HepG2 (cell line): ENCODE measurements around the gene NT5DC4. TPM values are rescaled to one million over a fixed set of nuclear protein-coding genes. Genes with fewer than 3 reads are reported as not detected.

Experiments
- ATAC-seq: fragments of 200-7000 bp; cut with Tn5 transposase; 3 replicates; pipeline ENCODE4 v1.9.1; 2020; ENCODE audit warnings: mild to moderate bottlenecking, moderate library complexity
- BruUV-seq: library from RNA; stranded (reverse); fragments of 400-500 nt; replicated peaks from 2 replicates; lab custom pipeline; 2021; lab: Mats Ljungman, UMichigan
- CTCF ChIA-PET: fragments of 300-600 bp; formaldehyde crosslinking; extraction: SDS; loops from one replicate; lab custom pipeline; 2021; ENCODE audit warnings: low total read pairs, inconsistent platforms, low intra/inter-chr PET ratio; lab: Yijun Ruan, JAX
- POLR2A ChIA-PET: fragments of 350-600 bp; sonication (Branson Sonifier 250); formaldehyde crosslinking; loops from one replicate; lab custom pipeline; 2020; ENCODE audit warnings: antibody characterized with exemption, inconsistent platforms; lab: Yijun Ruan, JAX
- DNase-seq: peaks from one replicate; pipeline ENCODE4 v3.0.0-alpha.2; 2015; ENCODE audit warnings: low spot score
- FAIRE-seq: peaks from 3 replicates; lab custom pipeline; 2011; peaks lifted over from hg19 to GRCh38; lab: Jason Lieb, UNC
- H2AFZ ChIP-seq: one replicate; pipeline ENCODE4 v1.6.1; 2011; ENCODE audit warnings: low read length, inconsistent platforms
- H3K27ac ChIP-seq: fragments of 300-600 bp; 3 replicates; pipeline ENCODE4 v1.8.0; 2011; ENCODE audit warnings: mixed run types, mild to moderate bottlenecking, mixed read lengths, low read length, inconsistent platforms; ENCODE audit not compliant: insufficient read depth; ENCODE audit errors: extremely low read length
- H3K27me3 ChIP-seq, 2 experiments: fragments of 200-600 bp in 1 of 2; 2 replicates in 1 of 2; 3 replicates in 1 of 2; pipeline versions ENCODE4 v1.6.0 to v1.8.0; 2011; ENCODE audit warnings: low read length in 2 of 2, mild to moderate bottlenecking in 2 of 2, moderate library complexity in 2 of 2, inconsistent platforms in 1 of 2; ENCODE audit not compliant: insufficient read depth in 2 of 2, control insufficient read depth in 1 of 2
- H3K36me3 ChIP-seq, 2 experiments: fragments of 200-600 bp in 1 of 2; replicated peaks in 1 of 2; 2 replicates in 1 of 2; 3 replicates in 1 of 2; pipeline versions ENCODE4 v1.5.1 to v1.8.0; 2011; ENCODE audit warnings: low read length in 2 of 2, inconsistent platforms in 1 of 2; ENCODE audit not compliant: insufficient read depth in 2 of 2, control insufficient read depth in 1 of 2
- H3K4me1 ChIP-seq: 2 replicates; pipeline ENCODE4 v1.5.1; 2012; ENCODE audit warnings: low read length, inconsistent platforms; ENCODE audit not compliant: insufficient read depth
- H3K4me2 ChIP-seq: 2 replicates; pipeline ENCODE4 v1.6.0; 2011; ENCODE audit warnings: low read depth, low read length, inconsistent platforms
- H3K4me3 ChIP-seq, 3 experiments: fragments of 200-600 bp in 1 of 3; sonication (generic), shearing (Covaris generic) in 1 of 3; replicated peaks in 1 of 3; 2 replicates each; pipeline ENCODE4 v1.5.1; 2011 to 2016; ENCODE audit warnings: low read length in 3 of 3, inconsistent platforms in 2 of 3, low read depth in 2 of 3, mild to moderate bottlenecking in 2 of 3, control low read depth in 1 of 3, mixed read lengths in 1 of 3; ENCODE audit not compliant: insufficient read depth in 1 of 3
- H3K79me2 ChIP-seq: one replicate; pipeline ENCODE4 v1.6.1; 2011; ENCODE audit warnings: low read length, inconsistent platforms; ENCODE audit not compliant: insufficient read depth
- H3K9ac ChIP-seq: 2 replicates; pipeline ENCODE4 v1.6.0; 2011; ENCODE audit warnings: mild to moderate bottlenecking, low read depth, low read length, inconsistent platforms; ENCODE audit not compliant: insufficient read depth
- H3K9me3 ChIP-seq: 2 replicates; pipeline ENCODE4 v1.5.1; 2012; ENCODE audit warnings: mild to moderate bottlenecking, low read length
- H4K20me1 ChIP-seq: 2 replicates; pipeline ENCODE4 v1.6.0; 2011; ENCODE audit warnings: inconsistent platforms, mild to moderate bottlenecking, low read length, moderate library complexity; ENCODE audit not compliant: insufficient read depth
- AGO2 ChIP-seq: fragments of 200-400 bp; formaldehyde crosslinking; optimal IDR thresholded peaks from 2 replicates; pipeline ENCODE3; 2017; ENCODE audit warnings: mild to moderate bottlenecking, low read depth, low read length, moderate library complexity
- CSRNP1 ChIP-seq: sonication (generic); formaldehyde crosslinking; IDR thresholded peaks from 2 replicates; pipeline ENCODE4 v1.8.1; 2023; ENCODE audit warnings: mild to moderate bottlenecking, missing genetic modification reagents
- DBP ChIP-seq: sonication (generic); formaldehyde crosslinking; IDR thresholded peaks from 2 replicates; pipeline ENCODE4 v1.4.0; 2020; ENCODE audit warnings: missing genetic modification reagents; ENCODE audit errors: not compliant biosample characterization
- HMG20A ChIP-seq: IDR thresholded peaks from 2 replicates; pipeline ENCODE4 v1.6.1; 2016; ENCODE audit warnings: borderline replicate concordance
- KDM1A ChIP-seq: IDR thresholded peaks from 2 replicates; pipeline ENCODE4 v1.6.1; 2016; ENCODE audit warnings: missing compliant biosample characterization
- KDM2A ChIP-seq: sonication (generic); formaldehyde crosslinking; IDR thresholded peaks from 2 replicates; pipeline ENCODE4 v1.4.0; 2020; ENCODE audit warnings: low read depth, missing genetic modification reagents, borderline replicate concordance
- KLF11 ChIP-seq: IDR thresholded peaks from 2 replicates; pipeline ENCODE4 v1.6.1; 2016; ENCODE audit warnings: missing compliant biosample characterization
- MTA3 ChIP-seq: sonication (generic); formaldehyde crosslinking; IDR thresholded peaks from 2 replicates; pipeline ENCODE4 v1.4.0; 2020; ENCODE audit warnings: missing genetic modification reagents
- NAIF1 ChIP-seq: sonication (generic); formaldehyde crosslinking; IDR thresholded peaks from 2 replicates; pipeline ENCODE4 v1.5.0; 2020; ENCODE audit warnings: mild to moderate bottlenecking, missing genetic modification reagents, borderline replicate concordance
- NFRKB ChIP-seq: fragments of 450-650 bp; IDR thresholded peaks from 2 replicates; pipeline ENCODE4 v1.6.1; 2017
- RAD21 ChIP-seq: fragments of 450-650 bp; formaldehyde crosslinking; IDR thresholded peaks from 2 replicates; pipeline ENCODE4 v1.5.0; 2020; ENCODE audit warnings: mild to moderate bottlenecking
- THAP8 ChIP-seq: sonication (generic); formaldehyde crosslinking; IDR thresholded peaks from 2 replicates; pipeline ENCODE4 v1.5.1; 2020; ENCODE audit warnings: missing genetic modification reagents, mild to moderate bottlenecking, borderline replicate concordance
- TIGD3 ChIP-seq: sonication (generic); formaldehyde crosslinking; IDR thresholded peaks from 2 replicates; pipeline ENCODE4 v1.5.1; 2020; ENCODE audit warnings: mild to moderate bottlenecking, missing genetic modification reagents, borderline replicate concordance
- UBTF ChIP-seq: sonication (generic); formaldehyde crosslinking; IDR thresholded peaks from 2 replicates; pipeline ENCODE4 v1.4.0; 2020; ENCODE audit warnings: mild to moderate bottlenecking, missing genetic modification reagents
- XRCC5 ChIP-seq: fragments of 200-400 bp; formaldehyde crosslinking; optimal IDR thresholded peaks from 2 replicates; pipeline ENCODE3; 2017; ENCODE audit warnings: mild to moderate bottlenecking, low read length
- ZKSCAN5 ChIP-seq: sonication (generic); formaldehyde crosslinking; IDR thresholded peaks from 2 replicates; pipeline ENCODE4 v1.5.1; 2020; ENCODE audit warnings: mild to moderate bottlenecking, missing genetic modification reagents
- ZNF160 ChIP-seq: sonication (generic); formaldehyde crosslinking; IDR thresholded peaks from 2 replicates; pipeline ENCODE4 v1.8.0; 2022; ENCODE audit warnings: mild to moderate bottlenecking, inconsistent platforms, missing genetic modification reagents
- ZNF564 ChIP-seq: sonication (generic); formaldehyde crosslinking; IDR thresholded peaks from 2 replicates; pipeline ENCODE4 v1.8.1; 2023; ENCODE audit warnings: mild to moderate bottlenecking, missing genetic modification reagents
- ZNF747 ChIP-seq: sonication (generic); formaldehyde crosslinking; IDR thresholded peaks from 2 replicates; pipeline ENCODE4 v1.8.1; 2023; ENCODE audit warnings: missing genetic modification reagents, mild to moderate bottlenecking, borderline replicate concordance
- WGBS: methylation state at CpG from one replicate; pipeline ENCODE4 v1.1.6; 2017; ENCODE audit warnings: low lambda C conversion rate; 5-methylcytosine and 5-hydroxymethylcytosine counted together
- in situ Hi-C: cut with HindIII; loops from 2 replicates; pipeline ENCODE4 v1.10.0; 2017; ENCODE audit warnings: low pct_unique_long_range_greater_than_20kb; ENCODE audit not compliant: extremely low pct_ligation_motif_present
- intact Hi-C: fragments of 100-400 bp; cut with micrococcal nuclease; formaldehyde crosslinking; loops from one replicate; pipeline ENCODE4 v1.10.0; 2022; ENCODE audit not compliant: unreplicated experiment
- polyA plus RNA-seq, 8 experiments: library from polyadenylated mRNA; depleted of rRNA in 3 of 8; stranded (reverse) in 7 of 8; unstranded in 1 of 8; fragments of >200 nt; fragmentation: Illumina TruSeq in 4 of 8; extraction: Trizol in 4 of 8; gene quantifications; 2 replicates each; pipeline versions ENCODE4 v1.2.1 to v1.2.3, GENCODE V29; 2011 to 2016; ENCODE audit warnings: low read depth in 4 of 8, missing spikeins in 1 of 8, mixed read lengths in 1 of 8; ENCODE audit not compliant: insufficient read depth in 1 of 8
- total RNA-seq, 5 experiments: library from RNA; depleted of rRNA; stranded (reverse); fragments of >200 nt; fragmentation: Illumina TruSeq; extraction: Trizol; gene quantifications; 2 replicates each; pipeline ENCODE4 v1.2.3, GENCODE V29; 2016; ENCODE audit warnings: low read depth in 1 of 5

The NT5DC4 gene
- total and polyA plus RNA-seq, 2 of the 13 experiments (the other 11 are each of a cell fraction or from before 2014, with no cell fraction given), result 0.04 to 4.2 TPM

- ATAC-seq (no peak; the same call in 2 of the 3 replicates), FAIRE-seq (no peak), DNase-seq (no peak)
- no peak overlapping the region for H2AFZ ChIP-seq
- H3K9me3 ChIP-seq, result no peaks in the 10 kb centered on the region
- H3K4me2 ChIP-seq, result peak overlapping the region; percentile 54
- H3K36me3 ChIP-seq, result no peaks in the 10 kb centered on the region
- H4K20me1 ChIP-seq, result no peaks in the 10 kb centered on the region
- peak overlapping the region in 1 of 3 experiments; percentile 38; a peak in 1 of 6 replicates for H3K4me3 ChIP-seq
- H3K27ac ChIP-seq, result no peak overlapping the region
- BruUV-seq, result no TSS peak
- ChIA-PET CTCF (no interaction called here), POLR2A (interaction anchor here (0.6 to 1.3 kb wide), 4 partner anchors 12 to 112 kb away, joined by 3 to 7 read pairs (median 4); no protein-coding TSS in a partner anchor)
- 52% methylated on average over 3 of the region's 7 CpGs for WGBS
- no peak overlapping the region for H3K9ac ChIP-seq
- peaks cover 2 to 32% of the 10 kb centered on the region in 2 experiments; a peak in 4 of 5 replicates for H3K27me3 ChIP-seq
- H3K79me2 ChIP-seq, result no peaks in the 10 kb centered on the region
- intact Hi-C loops, result no loop called here
- in situ Hi-C loops, result no loop called here
- peaks cover 15% of the 10 kb centered on the region for H3K4me1 ChIP-seq
- TF ChIP-seq ZNF564 (no peak), AGO2 (no peak), ZNF160 (no peak), THAP8 (no peak), TIGD3 (CRISPR knock-in tag) (no peak), UBTF (CRISPR knock-in tag) (peak; percentile 31; the same call in 1 of the 2 replicates), NAIF1 (CRISPR knock-in tag) (no peak), KDM1A (CRISPR knock-in tag) (no peak), XRCC5 (peak; percentile 8), ZNF747 (CRISPR knock-in tag) (no peak), HMG20A (CRISPR knock-in tag) (no peak), KLF11 (CRISPR knock-in tag) (no peak), RAD21 (CRISPR knock-in tag) (no peak), KDM2A (CRISPR knock-in tag) (0 out of 2 replicates have a peak, but pooled peaks have one; percentile 5), NFRKB (no peak), ZKSCAN5 (CRISPR knock-in tag) (no peak), DBP (CRISPR knock-in tag) (no peak), CSRNP1 (CRISPR knock-in tag) (no peak), MTA3 (CRISPR knock-in tag) (no peak)
Measured at GRCh38 chr2:112713585-112713925, 7.3 kb upstream of the NT5DC4 start.
